ENCODE data around the gene SENP5.
"Not testable (repeated sequence)": the region's sequence is repeated elsewhere in the genome, so short reads cannot be mapped to it uniquely, and the experiment has no call there.

Gene SENP5

GRCh38 chr3:196867507-196868296 is at the start of gene SENP5:
Gene SENP5 (plus strand): TSS chr3:196867920. CDS start chr3:196885182, 17,262 bp downstream.
- in situ Hi-C loops (cut with MboI; ENCODE audit: low sequenced_read_pairs) = no loop called here

- in situ Hi-C loops (cut with MboI; ENCODE audit: low sequenced_read_pairs) = no loop called here
Measured at GRCh38 chr3:196821806-196822355, 45.8 kb upstream of the SENP5 start.

- in situ Hi-C loops (cut with MboI; ENCODE audit: low sequenced_read_pairs) = not testable (repeated sequence)
Measured at GRCh38 chr3:196829651-196830050, 38.1 kb upstream of the SENP5 start.

GRCh38 chr3:196835086-196835485 is 32.6 kb upstream of the SENP5 start:
- in situ Hi-C loops (cut with MboI; ENCODE audit: low sequenced_read_pairs) = no loop called here

- in situ Hi-C loops (cut with MboI; ENCODE audit: low sequenced_read_pairs) = not testable (repeated sequence)
Measured at GRCh38 chr3:196836626-196837025, 31.1 kb upstream of the SENP5 start.

GRCh38 chr3:196837819-196838420 is 29.8 kb upstream of the SENP5 start:
- in situ Hi-C loops (cut with MboI; ENCODE audit: low sequenced_read_pairs) = no loop called here

GRCh38 chr3:196839351-196839750 is 28.4 kb upstream of the SENP5 start:
- in situ Hi-C loops (cut with MboI; ENCODE audit: low sequenced_read_pairs) = not testable (repeated sequence)

GRCh38 chr3:196842567-196843434 is 24.9 kb upstream of the SENP5 start:
- in situ Hi-C loops (cut with MboI; ENCODE audit: low sequenced_read_pairs) = no loop called here

- in situ Hi-C loops (cut with MboI; ENCODE audit: low sequenced_read_pairs) = no loop called here
Measured at GRCh38 chr3:196843435-196844110, 24.1 kb upstream of the SENP5 start.

GRCh38 chr3:196844235-196845219 is 23.2 kb upstream of the SENP5 start:
- in situ Hi-C loops (cut with MboI; ENCODE audit: low sequenced_read_pairs) = not testable (repeated sequence)

GRCh38 chr3:196848375-196848774 is 19.3 kb upstream of the SENP5 start:
- in situ Hi-C loops (cut with MboI; ENCODE audit: low sequenced_read_pairs) = not testable (repeated sequence)

- in situ Hi-C loops (cut with MboI; ENCODE audit: low sequenced_read_pairs) = no loop called here
Measured at GRCh38 chr3:196849180-196849741, 18.5 kb upstream of the SENP5 start.

- in situ Hi-C loops (cut with MboI; ENCODE audit: low sequenced_read_pairs) = not testable (repeated sequence)
Measured at GRCh38 chr3:196863000-196863399, 4.7 kb upstream of the SENP5 start.

GRCh38 chr3:196867155-196867506 is 589 bp upstream of the SENP5 start:
- in situ Hi-C loops (cut with MboI; ENCODE audit: low sequenced_read_pairs) = no loop called here

GRCh38 chr3:196868297-196868661 is 559 bp downstream of the SENP5 start:
- in situ Hi-C loops (cut with MboI; ENCODE audit: low sequenced_read_pairs) = no loop called here

- in situ Hi-C loops (cut with MboI; ENCODE audit: low sequenced_read_pairs) = no loop called here
Measured at GRCh38 chr3:196872316-196872715, 4.6 kb downstream of the SENP5 start.

GRCh38 chr3:196874511-196875094 is 6.9 kb downstream of the SENP5 start:
- in situ Hi-C loops (cut with MboI; ENCODE audit: low sequenced_read_pairs) = not testable (repeated sequence)

GRCh38 chr3:196875258-196875657 is 7.5 kb downstream of the SENP5 start:
- in situ Hi-C loops (cut with MboI; ENCODE audit: low sequenced_read_pairs) = no loop called here

- in situ Hi-C loops (cut with MboI; ENCODE audit: low sequenced_read_pairs) = no loop called here
Measured at GRCh38 chr3:196883361-196883760, 15.6 kb downstream of the SENP5 start.

Data from HL-60/S4 treated with phorbol 12-myristate 13-acetate at 8.2 ng/mL for 4 days and 3 days (cell line).